Astrocyte of the cerebellum (primary cell): ENCODE results near the gene CPSF2.

Experiments
- DNase-seq: peaks from one replicate; pipeline ENCODE4 v3.0.0-alpha.2; 2011; ENCODE audit warnings: low read depth
- H3K4me3 ChIP-seq: 2 replicates; pipeline ENCODE4 v1.5.1; 2011; ENCODE audit warnings: mild to moderate bottlenecking, low read depth, low read length, moderate library complexity
- in situ Hi-C: cut with HindIII; loops from 2 replicates; pipeline ENCODE4 v1.10.0; 2017; ENCODE audit warnings: low sequenced_read_pairs
- TF ChIP-seq, protein P1 (sequence below): IDR thresholded peaks from 2 replicates; pipeline ENCODE4 v1.5.1; 2012; ENCODE audit warnings: low read length, low read depth, moderate library complexity, mild to moderate bottlenecking; ENCODE audit errors: missing control alignments

CPSF2 gene

DNA sequence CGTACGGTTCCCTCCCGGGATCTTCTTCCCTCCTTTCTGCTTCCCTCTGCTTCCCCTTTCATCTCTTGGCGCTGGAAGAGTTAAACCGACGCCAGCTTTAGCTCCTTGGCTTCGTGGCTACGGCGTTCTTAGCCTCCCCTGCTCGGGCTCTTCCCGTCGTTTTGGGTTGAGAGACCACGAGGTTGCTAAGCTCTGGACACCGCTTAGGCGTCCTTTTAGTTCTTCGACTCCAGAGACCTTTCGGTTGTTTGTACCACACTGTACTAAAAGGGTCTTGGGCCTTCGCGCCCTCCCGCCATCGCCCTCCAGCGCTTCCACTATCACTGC is 545 bp downstream of the CPSF2 start:
- no peak for DNase-seq
- in situ Hi-C loops = no loop called here
- TF ChIP-seq, protein P1, sequence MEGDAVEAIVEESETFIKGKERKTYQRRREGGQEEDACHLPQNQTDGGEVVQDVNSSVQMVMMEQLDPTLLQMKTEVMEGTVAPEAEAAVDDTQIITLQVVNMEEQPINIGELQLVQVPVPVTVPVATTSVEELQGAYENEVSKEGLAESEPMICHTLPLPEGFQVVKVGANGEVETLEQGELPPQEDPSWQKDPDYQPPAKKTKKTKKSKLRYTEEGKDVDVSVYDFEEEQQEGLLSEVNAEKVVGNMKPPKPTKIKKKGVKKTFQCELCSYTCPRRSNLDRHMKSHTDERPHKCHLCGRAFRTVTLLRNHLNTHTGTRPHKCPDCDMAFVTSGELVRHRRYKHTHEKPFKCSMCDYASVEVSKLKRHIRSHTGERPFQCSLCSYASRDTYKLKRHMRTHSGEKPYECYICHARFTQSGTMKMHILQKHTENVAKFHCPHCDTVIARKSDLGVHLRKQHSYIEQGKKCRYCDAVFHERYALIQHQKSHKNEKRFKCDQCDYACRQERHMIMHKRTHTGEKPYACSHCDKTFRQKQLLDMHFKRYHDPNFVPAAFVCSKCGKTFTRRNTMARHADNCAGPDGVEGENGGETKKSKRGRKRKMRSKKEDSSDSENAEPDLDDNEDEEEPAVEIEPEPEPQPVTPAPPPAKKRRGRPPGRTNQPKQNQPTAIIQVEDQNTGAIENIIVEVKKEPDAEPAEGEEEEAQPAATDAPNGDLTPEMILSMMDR = no peak
- peak overlapping the region; percentile 91 for H3K4me3 ChIP-seq

DNA sequence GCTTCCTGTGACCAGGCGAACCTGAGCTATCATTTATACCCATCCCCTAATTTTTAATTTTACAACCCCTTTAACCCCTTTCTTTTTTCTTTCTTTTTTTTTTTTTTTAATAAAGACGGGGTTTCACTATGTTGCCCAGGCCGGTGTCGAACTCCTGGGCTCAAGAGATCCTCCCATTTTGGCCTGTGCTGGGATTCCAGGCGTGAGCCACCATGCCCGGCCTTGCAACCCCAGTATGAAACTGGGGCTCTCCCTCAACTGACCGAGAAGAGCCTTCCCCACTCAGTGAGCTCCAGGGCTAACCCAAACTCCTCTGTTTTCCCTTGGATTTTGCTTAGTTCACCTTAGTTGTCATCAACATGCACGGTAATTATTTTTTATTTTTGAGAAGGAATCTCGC is 992 bp downstream of the CPSF2 start:
- no peak for DNase-seq
- TF ChIP-seq, protein P1 = no peak
- in situ Hi-C loops = no loop called here
- H3K4me3 ChIP-seq = peak overlapping the region; percentile 91

DNA sequence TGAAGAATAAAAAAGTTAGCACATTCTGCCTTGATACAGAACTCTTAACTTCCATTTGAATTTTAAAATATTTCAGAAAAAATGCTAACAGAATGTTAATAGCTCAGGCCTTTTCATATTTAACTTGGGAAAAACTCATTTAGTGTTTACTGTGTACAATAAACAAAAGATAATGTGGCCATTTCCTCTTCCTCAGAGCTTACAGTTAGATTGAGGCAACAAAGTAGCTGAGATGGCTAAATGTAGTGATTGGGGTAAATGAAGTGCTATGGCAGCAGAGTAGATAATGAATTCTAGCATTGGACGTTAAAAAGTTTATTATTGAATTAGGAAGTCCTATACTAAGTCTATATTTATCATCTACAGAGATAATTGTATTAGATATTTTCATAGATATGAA is 12.7 kb downstream of the CPSF2 start:
- TF ChIP-seq, protein P1 = no peak
- no peak overlapping the region for H3K4me3 ChIP-seq
- in situ Hi-C loops = no loop called here
- no peak for DNase-seq

- TF ChIP-seq, protein P1 = peak; percentile 54
- no peak overlapping the region for H3K4me3 ChIP-seq
- in situ Hi-C loops = no loop called here
- DNase-seq = peak; percentile 32
These were observed 13.5 kb downstream of the CPSF2 start for GRCh38 chr14:92135269-92135668.

DNA sequence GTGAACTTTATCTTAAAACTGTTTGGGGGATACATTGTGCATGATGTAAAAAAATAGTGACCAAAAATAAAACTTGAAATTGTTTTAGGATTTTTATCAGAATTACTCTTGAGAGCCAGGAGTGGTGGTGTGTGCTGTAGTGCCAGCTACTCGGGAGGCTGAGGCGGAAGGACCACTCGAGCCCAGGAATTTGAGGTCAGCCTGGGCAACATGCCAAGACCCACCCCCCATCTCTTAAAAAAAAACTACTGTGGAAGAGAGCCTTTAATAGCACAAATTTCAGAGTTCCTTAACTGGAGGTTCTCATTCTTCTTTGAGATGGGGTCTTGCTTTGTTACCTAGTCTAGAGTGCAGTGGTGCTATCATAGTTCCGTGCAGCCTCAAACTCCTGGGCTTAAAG is 21.5 kb downstream of the CPSF2 start:
- in situ Hi-C loops = no loop called here
- H3K4me3 ChIP-seq = no peak overlapping the region
- no peak for DNase-seq
- TF ChIP-seq, protein P1 = no peak

- in situ Hi-C loops = no loop called here
- no peak for DNase-seq
- TF ChIP-seq, protein P1 = no peak
- no peak overlapping the region for H3K4me3 ChIP-seq
These were observed 22.2 kb downstream of the CPSF2 start for GRCh38 chr14:92143962-92144361.

DNA sequence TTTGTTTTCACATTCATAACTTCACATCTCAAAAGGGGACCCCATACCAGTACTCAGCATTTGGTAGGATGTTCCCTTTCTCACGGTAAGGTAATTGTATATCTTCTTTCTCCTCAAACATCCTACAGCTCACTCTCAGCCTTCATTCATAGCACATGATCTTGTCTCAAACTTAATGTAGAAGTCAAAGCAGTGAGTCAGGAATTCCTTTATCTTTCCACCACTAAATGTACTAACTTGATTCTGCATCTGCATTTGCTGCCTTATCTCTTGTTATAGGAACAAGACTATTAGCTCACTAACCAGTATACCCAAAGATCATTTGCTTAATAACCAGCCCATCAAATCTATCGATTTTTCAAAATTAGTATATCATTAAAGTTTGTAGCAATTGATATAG is 22.9 kb downstream of the CPSF2 start:
- no peak overlapping the region for H3K4me3 ChIP-seq
- in situ Hi-C loops = no loop called here
- DNase-seq = no peak
- TF ChIP-seq, protein P1 = no peak
